Caco-2 (cell line): ENCODE data around the gene WWOX. TPM values are rescaled to one million over a fixed set of nuclear protein-coding genes. Genes with fewer than 3 reads are reported as not detected.
A peak's percentile ranks its signal among the peaks of the same experiment; 100 is the strongest.

ENCODE experiments used
- BruUV-seq: library from RNA; stranded (reverse); fragments of 400-500 nt; replicated peaks from 2 replicates; lab custom pipeline; 2021; lab: Mats Ljungman, UMichigan
- CTCF ChIA-PET: fragments of 300-600 bp; sonication (Branson Sonifier 250); formaldehyde crosslinking; loops from one replicate; lab custom pipeline; 2022; ENCODE audit warnings: antibody characterized with exemption; lab: Charles Lee
- POLR2A ChIA-PET: fragments of 300-600 bp; sonication (Branson Sonifier 250); formaldehyde crosslinking; loops from one replicate; lab custom pipeline; 2022; ENCODE audit warnings: antibody characterized with exemption; lab: Charles Lee
- DNase-seq, 2 experiments: peaks; one replicate each; pipeline versions ENCODE4 v3.0.0 to v3.0.0-alpha.2; 2020 to 2022
- H3K27me3 ChIP-seq: replicated peaks from 2 replicates; pipeline ENCODE4 v1.6.0; 2011; ENCODE audit warnings: low read length; ENCODE audit not compliant: control insufficient read depth, insufficient read depth
- H3K36me3 ChIP-seq: 2 replicates; pipeline ENCODE4 v1.5.1; 2011; ENCODE audit warnings: low read length; ENCODE audit not compliant: control insufficient read depth, insufficient read depth
- H3K4me1 ChIP-seq: fragments of 250-450 bp; sonication (Bioruptor Pico); 2 replicates; pipeline ENCODE4 v1.5.1; 2020; ENCODE audit warnings: mild to moderate bottlenecking
- H3K4me3 ChIP-seq: 2 replicates; pipeline ENCODE4 v1.5.1; 2011; ENCODE audit warnings: low read depth, mild to moderate bottlenecking, control low read depth, low read length
- H3K9me3 ChIP-seq: fragments of 250-450 bp; sonication (Bioruptor Pico); 2 replicates; pipeline ENCODE4 v1.5.1; 2020; ENCODE audit warnings: mild to moderate bottlenecking, moderate library complexity
- H3K27ac Mint-ChIP-seq: one replicate; pipeline ENCODE4 v1.8.0; 2022; ENCODE audit warnings: mixed read lengths; ENCODE audit not compliant: unreplicated experiment
- H3K27me3 Mint-ChIP-seq: one replicate; pipeline ENCODE4 v1.8.0; 2022; ENCODE audit warnings: mixed read lengths; ENCODE audit not compliant: insufficient read depth, unreplicated experiment
- H3K36me3 Mint-ChIP-seq: one replicate; pipeline ENCODE4 v1.8.0; 2022; ENCODE audit warnings: mild to moderate bottlenecking, mixed read lengths; ENCODE audit not compliant: insufficient read depth, unreplicated experiment
- H3K4me1 Mint-ChIP-seq: one replicate; pipeline ENCODE4 v1.8.0; 2022; ENCODE audit warnings: low read depth, mixed read lengths; ENCODE audit not compliant: unreplicated experiment
- H3K4me3 Mint-ChIP-seq: one replicate; pipeline ENCODE4 v1.8.0; 2022; ENCODE audit warnings: mild to moderate bottlenecking, moderate library complexity, mixed read lengths; ENCODE audit not compliant: unreplicated experiment
- H3K9me3 Mint-ChIP-seq: one replicate; pipeline ENCODE4 v1.8.0; 2022; ENCODE audit warnings: mixed read lengths; ENCODE audit not compliant: unreplicated experiment
- CTCF ChIP-seq, 2 experiments: fragments of 200-600 bp in 1 of 2; IDR thresholded peaks; 1 replicate in 1 of 2; 2 replicates in 1 of 2; pipeline versions ENCODE4 v1.5.1 to v1.8.0; 2011 to 2022; ENCODE audit warnings: antibody characterized with exemption in 1 of 2, control low read depth in 1 of 2, inconsistent platforms in 1 of 2, low read depth in 1 of 2, low read length in 1 of 2, mild to moderate bottlenecking in 1 of 2, moderate library complexity in 1 of 2; ENCODE audit not compliant: insufficient read depth in 1 of 2, severe bottlenecking in 1 of 2, unreplicated experiment in 1 of 2
- intact Hi-C: fragments of 100-400 bp; cut with micrococcal nuclease; formaldehyde crosslinking; loops from one replicate; pipeline ENCODE4 v1.10.0; 2022; ENCODE audit not compliant: unreplicated experiment
- total RNA-seq: library from RNA; stranded (reverse); gene quantifications from 2 replicates; pipeline ENCODE4 v1.2.3, GENCODE V29; 2022

WWOX gene
- total RNA-seq, 1 experiment from 2014 or later, result 45.0 TPM

- H3K36me3 ChIP-seq, result no peaks in the 10 kb centered on the region
- CTCF ChIA-PET, result no interaction called here
- POLR2A ChIA-PET, result no interaction called here
- H3K27me3 Mint-ChIP-seq, result peaks cover 4% of the 10 kb centered on the region
- no peak overlapping the region for H3K4me3 ChIP-seq
- H3K27ac Mint-ChIP-seq, result no peak overlapping the region
- H3K4me1 ChIP-seq, result no peaks in the 10 kb centered on the region
- intact Hi-C loops, result no loop called here
- no peaks in the 10 kb centered on the region for H3K9me3 Mint-ChIP-seq
- H3K27me3 ChIP-seq, result no peaks in the 10 kb centered on the region
- DNase-seq, result no peak
- H3K36me3 Mint-ChIP-seq, result no peaks in the 10 kb centered on the region
- H3K9me3 ChIP-seq, result no peaks in the 10 kb centered on the region
- H3K4me1 Mint-ChIP-seq, result peaks cover 6% of the 10 kb centered on the region
- no TSS peak for BruUV-seq
- no peak overlapping the region for H3K4me3 Mint-ChIP-seq
- TF ChIP-seq CTCF (IDR thresholded peaks at IDR 0.05; ENCODE audit: insufficient read depth in 1 of 2, low read depth in 1 of 2, low read length in 1 of 2, severe bottlenecking in 1 of 2, unreplicated experiment in 1 of 2), result no peak
Observed at GRCh38 chr16:78987666-78988065, 888.2 kb downstream of the WWOX start.

GRCh38 chr16:78988361-78988969 is 889.0 kb downstream of the WWOX start:
- H3K4me1 Mint-ChIP-seq, result peaks cover 6% of the 10 kb centered on the region
- CTCF ChIA-PET, result no interaction called here

GRCh38 chr16:78990309-78990701 is 890.9 kb downstream of the WWOX start:
- no peaks in the 10 kb centered on the region for H3K27me3 ChIP-seq
- H3K36me3 ChIP-seq, result no peaks in the 10 kb centered on the region
- intact Hi-C loops, result no loop called here
- no peak overlapping the region for H3K4me3 Mint-ChIP-seq
- BruUV-seq, result no TSS peak
- H3K27ac Mint-ChIP-seq, result no peak overlapping the region
- POLR2A ChIA-PET, result no interaction called here
- peaks cover 4% of the 10 kb centered on the region for H3K27me3 Mint-ChIP-seq
- no peaks in the 10 kb centered on the region for H3K4me1 ChIP-seq
- no peak overlapping the region for H3K4me3 ChIP-seq
- H3K4me1 Mint-ChIP-seq, result no peaks in the 10 kb centered on the region
- CTCF ChIA-PET, result no interaction called here
- no peak for TF ChIP-seq CTCF (IDR thresholded peaks at IDR 0.05; ENCODE audit: insufficient read depth in 1 of 2, low read depth in 1 of 2, low read length in 1 of 2, severe bottlenecking in 1 of 2, unreplicated experiment in 1 of 2)
- no peak for DNase-seq
- H3K36me3 Mint-ChIP-seq, result no peaks in the 10 kb centered on the region
- no peaks in the 10 kb centered on the region for H3K9me3 ChIP-seq
- no peaks in the 10 kb centered on the region for H3K9me3 Mint-ChIP-seq

More at GRCh38 chr16:78988361-78988969, 889.0 kb downstream of the WWOX start:
- Histone ChIP-seq H3K4me3 (no peak overlapping the region), H3K4me1 (no peaks in the 10 kb centered on the region), H3K9me3 (no peaks in the 10 kb centered on the region), H3K27me3 (no peaks in the 10 kb centered on the region), H3K36me3 (no peaks in the 10 kb centered on the region)
- DNase-seq, result peak in 1 of 2 experiments; percentile 15
- Mint-ChIP-seq H3K27ac (no peak overlapping the region), H3K4me3 (no peak overlapping the region), H3K9me3 (no peaks in the 10 kb centered on the region), H3K27me3 (peaks cover 4% of the 10 kb centered on the region), H3K36me3 (no peaks in the 10 kb centered on the region)
- peak in 1 of 2 experiments; percentile 12 for TF ChIP-seq CTCF (IDR thresholded peaks at IDR 0.05; ENCODE audit: insufficient read depth in 1 of 2, low read depth in 1 of 2, low read length in 1 of 2, severe bottlenecking in 1 of 2, unreplicated experiment in 1 of 2)
- intact Hi-C loops, result no loop called here
- BruUV-seq, result no TSS peak
- POLR2A ChIA-PET, result no interaction called here
